Stimulated activated CD4-positive, alpha-beta T cell treated with anti-CD3 and anti-CD28 coated beads, Interleukin-1b, Interleukin-23, amount 100 ng/mL, for 1 hour (primary cell): Measurements from ENCODE around the gene POU6F2.

Source experiments
- DNase-seq, 2 donors: peaks; one replicate each; pipeline ENCODE4 v3.0.0-alpha.2; 2020; ENCODE audit warnings: low read depth in 2 of 2

POU6F2 gene

DNA sequence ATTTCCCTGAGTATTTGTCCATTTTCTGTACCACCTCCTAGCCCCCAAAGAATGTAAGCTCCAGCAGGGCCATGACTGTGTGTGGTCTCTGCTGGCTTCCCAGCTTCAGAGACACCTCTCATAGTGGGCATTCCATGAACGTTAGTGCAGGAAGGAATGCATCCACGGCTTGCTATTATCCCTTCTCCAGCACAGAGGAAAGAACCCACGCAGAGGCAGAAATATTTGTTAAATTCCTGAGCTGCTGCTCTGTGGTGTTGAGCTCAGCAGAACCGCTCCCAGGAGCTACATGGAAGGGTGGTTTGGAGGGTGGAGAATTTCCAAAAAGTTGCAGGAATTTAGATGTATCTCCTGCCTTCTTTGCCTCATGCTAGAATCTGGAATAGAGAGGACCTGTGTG, 275.2 kb downstream of the POU6F2 start:
- no peak for DNase-seq

- DNase-seq: no peak
Measured at GRCh38 chr7:39259391-39260003, 281.8 kb downstream of the POU6F2 start.

- DNase-seq: no peak
Measured at GRCh38 chr7:39260279-39260844, 282.7 kb downstream of the POU6F2 start.

GRCh38 chr7:39261771-39262170, 284.1 kb downstream of the POU6F2 start:
- DNase-seq: no peak

- DNase-seq: no peak
Measured at GRCh38 chr7:39265641-39266591, 288.2 kb downstream of the POU6F2 start.

DNA sequence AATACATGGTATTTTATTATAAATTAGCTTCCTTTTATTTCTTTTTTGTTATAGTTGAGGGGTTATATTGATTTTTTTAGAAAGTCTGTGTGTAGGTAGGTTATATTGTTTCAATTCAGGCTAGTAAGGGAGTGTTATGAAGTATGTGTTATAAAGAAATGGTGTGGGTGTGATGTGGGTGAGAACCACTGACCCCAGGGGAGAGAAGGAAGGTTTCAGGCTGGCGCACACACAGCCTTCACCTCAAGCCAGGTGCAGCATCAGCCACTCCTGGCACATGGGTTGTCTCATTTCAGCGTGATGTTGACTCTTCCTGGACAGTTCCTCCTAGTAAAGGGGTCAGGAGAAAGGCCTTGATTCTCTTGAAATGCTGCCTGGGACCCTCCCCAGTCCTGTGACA, 291.3 kb downstream of the POU6F2 start:
- DNase-seq: no peak

GRCh38 chr7:39270018-39270417, 292.3 kb downstream of the POU6F2 start:
- DNase-seq: no peak

DNA sequence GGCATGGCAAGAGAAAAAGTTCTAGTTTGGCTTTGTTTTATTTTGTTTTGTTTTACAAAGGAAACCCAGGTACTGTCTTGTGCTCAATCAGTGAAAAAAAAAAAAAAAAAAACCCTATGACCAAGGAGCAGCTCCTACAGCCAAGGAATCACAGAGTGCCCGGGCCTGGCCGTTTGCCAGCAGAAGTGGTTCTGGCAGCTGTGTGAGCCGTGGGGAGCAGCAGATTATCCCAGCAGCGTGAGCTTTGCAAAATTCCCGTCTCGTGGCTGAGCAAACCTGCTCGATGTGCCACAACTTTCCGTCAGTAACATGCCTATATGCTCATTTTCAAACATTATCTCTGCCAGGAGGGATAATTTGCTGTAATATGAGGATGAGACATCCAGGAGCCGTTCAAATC, 293.7 kb downstream of the POU6F2 start:
- no peak for DNase-seq

- no peak for DNase-seq
Measured at GRCh38 chr7:39272111-39272510, 294.4 kb downstream of the POU6F2 start.

GRCh38 chr7:39272691-39273090, 295.0 kb downstream of the POU6F2 start:
- no peak for DNase-seq

GRCh38 chr7:39280337-39280736, 302.6 kb downstream of the POU6F2 start:
- no peak for DNase-seq

- DNase-seq: no peak
Measured at GRCh38 chr7:39285256-39285655, 307.5 kb downstream of the POU6F2 start.

GRCh38 chr7:39288303-39288702, 310.6 kb downstream of the POU6F2 start:
- DNase-seq: no peak

DNA sequence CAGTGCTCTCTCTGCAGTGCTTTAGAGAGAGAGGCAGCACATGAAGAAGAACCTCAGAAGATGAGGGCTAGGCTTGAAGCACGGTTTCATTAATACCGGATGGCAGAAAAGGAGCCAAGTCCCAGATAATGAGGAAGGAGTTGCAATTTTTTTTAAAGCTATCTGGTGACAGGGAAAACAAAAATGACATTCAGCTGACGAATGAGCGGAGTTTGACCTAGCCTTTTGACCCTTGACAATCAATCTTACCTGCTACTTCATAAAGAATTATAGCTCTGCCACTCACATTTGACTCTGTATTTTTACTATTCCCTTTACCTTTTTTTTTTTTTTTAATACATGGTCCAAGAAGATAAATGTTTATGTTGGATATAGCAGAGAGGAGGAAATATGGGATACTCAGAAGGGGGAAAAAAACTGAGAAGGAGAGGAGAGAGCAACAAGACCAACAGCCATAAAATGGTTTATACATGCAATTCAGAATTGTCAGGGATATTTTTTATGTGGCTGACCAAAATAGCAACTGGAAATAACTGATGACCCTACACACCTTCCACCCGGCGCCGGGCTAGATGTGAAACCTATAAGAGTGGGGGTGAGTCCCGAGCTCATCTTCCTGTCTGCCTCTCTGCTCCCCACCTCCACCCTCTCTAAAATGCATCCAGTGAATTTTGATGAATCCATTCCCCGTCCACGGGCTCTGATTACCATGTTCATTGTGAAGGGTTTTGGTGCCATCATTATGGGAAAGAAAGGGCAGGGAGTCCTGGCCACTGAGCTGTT, 314.1 kb downstream of the POU6F2 start:
- no peak for DNase-seq

GRCh38 chr7:39293056-39293823, 315.5 kb downstream of the POU6F2 start:
- no peak for DNase-seq

DNA sequence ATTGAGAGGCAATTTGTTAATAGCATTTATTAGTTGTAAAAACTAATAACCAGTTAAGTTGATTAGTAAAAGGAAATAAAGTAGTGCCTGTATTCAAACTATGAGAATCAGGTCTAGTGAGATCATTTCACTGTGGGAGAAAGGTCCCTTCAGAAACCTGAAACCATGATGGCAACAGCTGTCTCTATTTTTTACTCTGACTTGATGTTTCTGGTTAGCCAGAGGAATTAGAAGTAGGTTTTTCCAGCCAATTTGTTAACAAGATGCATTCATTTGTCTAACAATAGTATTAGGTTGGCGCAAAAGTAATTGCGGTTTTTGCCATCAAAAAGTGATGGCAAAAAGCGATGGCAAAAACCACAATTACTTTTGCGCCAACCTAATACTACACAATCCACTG, 316.3 kb downstream of the POU6F2 start:
- DNase-seq: no peak

DNA sequence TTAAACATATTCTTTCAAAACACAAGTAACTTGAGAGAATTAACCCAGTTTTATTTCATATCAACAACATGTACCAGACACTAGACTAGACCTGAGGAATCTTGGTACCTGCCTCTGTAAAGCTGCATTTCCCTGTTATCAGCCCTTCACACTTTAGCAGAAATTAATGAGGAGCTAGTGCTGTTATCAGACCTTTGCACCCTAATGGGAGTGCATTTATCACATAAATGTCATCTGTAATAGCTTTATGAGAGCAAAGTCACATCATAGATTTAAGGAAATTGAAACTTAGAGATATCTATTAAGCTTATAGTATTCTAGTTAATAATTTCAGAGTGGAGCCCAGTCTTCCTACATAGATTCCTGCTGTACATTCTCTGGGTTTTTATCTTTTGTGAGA, 318.1 kb downstream of the POU6F2 start:
- DNase-seq: no peak

- DNase-seq: no peak
Measured at GRCh38 chr7:39299695-39300094, 322.0 kb downstream of the POU6F2 start.

DNA sequence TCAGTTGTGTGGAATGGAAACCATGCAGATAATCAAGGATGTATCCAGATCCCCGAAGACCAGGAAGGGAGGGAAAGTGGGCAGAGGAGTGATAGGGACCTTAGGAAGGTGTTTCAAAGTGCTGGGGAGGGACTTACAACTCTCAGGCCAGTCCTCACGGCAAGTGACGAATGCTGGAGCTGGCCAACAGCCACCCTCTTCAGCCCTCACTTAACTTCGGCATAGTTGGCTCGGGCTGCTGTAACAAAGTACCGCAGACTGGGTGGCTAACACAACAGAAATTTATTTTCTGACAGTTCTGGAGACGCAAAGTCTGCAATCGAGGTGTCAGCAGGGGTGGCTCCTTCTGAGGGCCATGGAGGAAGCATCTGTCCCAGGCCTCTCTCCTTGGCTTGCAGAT, 322.6 kb downstream of the POU6F2 start:
- no peak for DNase-seq

GRCh38 chr7:39301543-39301942, 323.8 kb downstream of the POU6F2 start:
- no peak for DNase-seq

GRCh38 chr7:39304178-39304577, 326.5 kb downstream of the POU6F2 start:
- DNase-seq: no peak
